ENCODE results near the gene CD209.

The CD209 gene

GRCh38 chr19:7762719-7763293, 15.5 kb upstream of the CD209 start, which contains the start of gene CLEC4M:
Gene CLEC4M (plus strand): TSS chr19:7763243. CDS start chr19:7763267, 24 bp downstream.
- ChIA-PET CTCF (interaction anchor here (1.1 to 1.4 kb wide), 2 partner anchors 9 to 14 kb away, joined by 3 to 4 read pairs; no protein-coding TSS in a partner anchor), POLR2A (no interaction called here)
- no peak for DNase-seq (ENCODE audit: extremely low spot score)
- TF ChIP-seq CTCF (IDR thresholded peaks at IDR 0.05; ENCODE audit: control extremely low read depth, extremely low read depth, low read depth, missing control alignments) = no peak

- no peak for DNase-seq (ENCODE audit: extremely low spot score)
- ChIA-PET POLR2A (no interaction called here), CTCF (no interaction called here)
- TF ChIP-seq CTCF (IDR thresholded peaks at IDR 0.05; ENCODE audit: control extremely low read depth, extremely low read depth, low read depth, missing control alignments) = no peak
Measured at GRCh38 chr19:7759156-7759555, 11.8 kb upstream of the CD209 start.

GRCh38 chr19:7757358-7757757, 10.0 kb upstream of the CD209 start:
- CTCF ChIA-PET = no interaction called here
- POLR2A ChIA-PET = no interaction called here
- no peak for DNase-seq (ENCODE audit: extremely low spot score)
- no peak for TF ChIP-seq CTCF (IDR thresholded peaks at IDR 0.05; ENCODE audit: control extremely low read depth, extremely low read depth, low read depth, missing control alignments)

- POLR2A ChIA-PET = no interaction called here
Measured at GRCh38 chr19:7756258-7756657, 8.9 kb upstream of the CD209 start.

GRCh38 chr19:7751157-7751783, 3.9 kb upstream of the CD209 start:
- CTCF ChIA-PET = interaction anchor here (1.1 to 1.5 kb wide), 2 partner anchors 47 to 152 kb away, joined by 3 to 4 read pairs; partner anchors contain the start of gene MAP2K7
- no peak for DNase-seq (ENCODE audit: extremely low spot score)
- no peak for TF ChIP-seq CTCF (IDR thresholded peaks at IDR 0.05; ENCODE audit: control extremely low read depth, extremely low read depth, low read depth, missing control alignments)
- POLR2A ChIA-PET = interaction anchor here (0.7 kb wide), 1 partner anchor 1254 kb away, joined by 4 read pairs; no protein-coding TSS in a partner anchor

More at GRCh38 chr19:7756258-7756657, 8.9 kb upstream of the CD209 start:
- TF ChIP-seq CTCF (IDR thresholded peaks at IDR 0.05; ENCODE audit: control extremely low read depth, extremely low read depth, low read depth, missing control alignments) = no peak
- CTCF ChIA-PET = no interaction called here
- DNase-seq (ENCODE audit: extremely low spot score) = no peak

GRCh38 chr19:7748756-7749155, 1.4 kb upstream of the CD209 start:
- TF ChIP-seq CTCF (IDR thresholded peaks at IDR 0.05; ENCODE audit: control extremely low read depth, extremely low read depth, low read depth, missing control alignments) = no peak
- CTCF ChIA-PET = no interaction called here
- DNase-seq (ENCODE audit: extremely low spot score) = no peak
- POLR2A ChIA-PET = no interaction called here
